ENCODE results near the gene CCNH. TPM values are rescaled to one million over a fixed set of nuclear protein-coding genes. Genes with fewer than 3 reads are reported as not detected.

The CCNH gene
- total RNA-seq, 4 donors from 2014 or later, result 48.1 to 77.4 (median 57.2) TPM

DNA sequence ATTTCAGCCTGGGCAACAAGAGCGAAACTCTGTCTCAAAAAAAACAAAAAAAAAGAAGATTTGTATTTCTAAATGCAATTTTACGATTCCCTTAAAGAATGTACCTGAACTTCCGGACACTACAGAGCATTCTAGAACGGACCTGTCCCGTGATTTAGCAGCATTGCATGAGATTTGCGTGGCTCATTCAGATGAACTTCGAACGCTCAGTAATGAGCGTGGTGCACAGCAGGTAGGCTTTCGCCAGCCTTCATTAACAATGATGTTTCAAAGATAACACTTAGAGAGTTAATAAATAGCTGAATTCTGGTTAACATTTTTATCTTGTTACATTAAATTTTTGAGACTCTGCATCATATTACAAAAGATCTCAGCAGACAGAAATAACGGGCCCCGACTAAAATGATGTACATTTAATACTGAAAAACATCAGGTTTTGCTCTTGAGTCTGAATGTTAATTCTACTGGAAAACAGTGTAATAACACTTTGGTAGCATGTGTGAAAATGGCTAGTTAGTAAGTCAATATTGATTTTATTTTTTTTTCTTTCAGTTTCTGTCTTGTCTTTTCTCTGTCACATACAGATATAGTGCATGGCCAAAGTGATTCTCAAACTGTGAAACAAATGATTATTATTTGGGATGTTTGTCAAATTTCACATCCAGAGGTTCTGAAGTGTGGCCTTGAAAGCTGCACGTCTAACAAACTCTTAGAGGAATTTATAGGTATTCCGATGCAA, 23.3 kb downstream of the CCNH start:
- in situ Hi-C loops (cut with MboI; ENCODE audit: low sequenced_read_pairs in 4 of 4) (no loop called here), intact Hi-C loops (cut with DNase I; ENCODE audit: low total_unique reads) (no loop called here)
- H3K4me3 ChIP-seq, result no peak overlapping the region
- H3K27me3 ChIP-seq, result no peaks in the 10 kb centered on the region
- no peak for DNase-seq
- no peak for ATAC-seq
- TF ChIP-seq, protein P1, sequence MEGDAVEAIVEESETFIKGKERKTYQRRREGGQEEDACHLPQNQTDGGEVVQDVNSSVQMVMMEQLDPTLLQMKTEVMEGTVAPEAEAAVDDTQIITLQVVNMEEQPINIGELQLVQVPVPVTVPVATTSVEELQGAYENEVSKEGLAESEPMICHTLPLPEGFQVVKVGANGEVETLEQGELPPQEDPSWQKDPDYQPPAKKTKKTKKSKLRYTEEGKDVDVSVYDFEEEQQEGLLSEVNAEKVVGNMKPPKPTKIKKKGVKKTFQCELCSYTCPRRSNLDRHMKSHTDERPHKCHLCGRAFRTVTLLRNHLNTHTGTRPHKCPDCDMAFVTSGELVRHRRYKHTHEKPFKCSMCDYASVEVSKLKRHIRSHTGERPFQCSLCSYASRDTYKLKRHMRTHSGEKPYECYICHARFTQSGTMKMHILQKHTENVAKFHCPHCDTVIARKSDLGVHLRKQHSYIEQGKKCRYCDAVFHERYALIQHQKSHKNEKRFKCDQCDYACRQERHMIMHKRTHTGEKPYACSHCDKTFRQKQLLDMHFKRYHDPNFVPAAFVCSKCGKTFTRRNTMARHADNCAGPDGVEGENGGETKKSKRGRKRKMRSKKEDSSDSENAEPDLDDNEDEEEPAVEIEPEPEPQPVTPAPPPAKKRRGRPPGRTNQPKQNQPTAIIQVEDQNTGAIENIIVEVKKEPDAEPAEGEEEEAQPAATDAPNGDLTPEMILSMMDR (IDR thresholded peaks at IDR 0.05 in 4 of 5, conservative IDR thresholded peaks at IDR 0.05 in 1 of 5), result no peak
- no peak for TF ChIP-seq POLR2A (IDR thresholded peaks at IDR 0.05)
- H3K9me3 ChIP-seq, result no peaks in the 10 kb centered on the region
- H3K27ac ChIP-seq, result no peak overlapping the region
- peaks cover 0 to 3% of the 10 kb centered on the region in 2 donors for H3K4me1 ChIP-seq
- H3K36me3 ChIP-seq, result peaks cover 5 to 83% of the 10 kb centered on the region in 2 donors

DNA sequence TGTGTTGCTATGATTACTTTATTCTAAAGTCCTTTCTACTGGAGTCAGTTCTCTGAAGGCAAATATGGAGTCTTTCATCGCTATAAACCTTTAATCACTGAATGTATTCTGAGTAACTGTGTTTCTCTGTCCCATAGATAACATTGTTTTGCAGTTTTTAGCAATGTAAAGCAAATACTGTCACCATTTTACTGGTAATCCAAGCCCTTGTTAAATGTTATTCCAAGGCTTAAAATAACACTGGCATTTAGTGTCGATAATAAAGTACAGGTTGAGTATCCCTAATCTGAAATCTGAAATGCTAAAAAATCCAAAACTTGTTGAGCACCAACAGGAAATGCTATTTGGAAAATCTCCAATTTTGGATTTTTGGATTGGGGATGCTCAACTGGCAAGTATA, 24.6 kb downstream of the CCNH start:
- H3K9me3 ChIP-seq, result no peaks in the 10 kb centered on the region
- H3K4me3 ChIP-seq, result no peak overlapping the region
- ATAC-seq, result no peak
- peaks cover 3 to 5% of the 10 kb centered on the region in 2 donors for H3K4me1 ChIP-seq
- intact Hi-C loops (cut with DNase I; ENCODE audit: low total_unique reads), result no loop called here
- DNase-seq, result no peak
- TF ChIP-seq, protein P1 (IDR thresholded peaks at IDR 0.05 in 4 of 5, conservative IDR thresholded peaks at IDR 0.05 in 1 of 5), result no peak
- no peak for TF ChIP-seq POLR2A (IDR thresholded peaks at IDR 0.05)
- H3K27ac ChIP-seq, result no peak overlapping the region
- in situ Hi-C loops (cut with MboI; ENCODE audit: low sequenced_read_pairs in 4 of 4), result no loop called here
- no peaks in the 10 kb centered on the region for H3K27me3 ChIP-seq
- H3K36me3 ChIP-seq, result peaks cover 5 to 70% of the 10 kb centered on the region in 2 donors

DNA sequence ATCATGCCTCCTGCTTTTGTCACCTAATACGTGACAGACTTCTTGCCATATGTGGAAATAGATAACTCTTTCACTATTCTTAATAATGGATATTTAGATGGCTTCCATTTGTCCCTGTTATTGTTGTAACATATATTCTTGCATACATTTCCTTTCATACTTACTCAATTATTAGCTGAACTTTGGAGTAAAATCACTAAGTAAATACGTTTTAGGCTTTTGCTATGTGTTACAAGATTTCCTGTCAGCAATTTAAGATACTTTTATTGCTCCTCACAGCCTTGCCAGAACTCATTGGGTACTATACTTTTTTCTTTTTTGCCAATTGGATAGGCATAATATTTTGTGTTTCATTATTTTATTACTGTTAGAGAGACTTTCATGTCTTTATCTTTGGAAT, 26.9 kb downstream of the CCNH start:
- in situ Hi-C loops (cut with MboI; ENCODE audit: low sequenced_read_pairs in 4 of 4) (no loop called here), intact Hi-C loops (cut with DNase I; ENCODE audit: low total_unique reads) (no loop called here)
- no peak for DNase-seq
- Histone ChIP-seq H3K9me3 (no peaks in the 10 kb centered on the region), H3K27ac (no peak overlapping the region), H3K27me3 (no peaks in the 10 kb centered on the region), H3K36me3 (peaks cover 0 to 64% of the 10 kb centered on the region in 2 donors), H3K4me1 (peaks cover 3 to 8% of the 10 kb centered on the region in 2 donors), H3K4me3 (no peak overlapping the region)
- no peak for ATAC-seq
- TF ChIP-seq, protein P1 (IDR thresholded peaks at IDR 0.05 in 4 of 5, conservative IDR thresholded peaks at IDR 0.05 in 1 of 5), result no peak
- no peak for TF ChIP-seq POLR2A (IDR thresholded peaks at IDR 0.05)

DNA sequence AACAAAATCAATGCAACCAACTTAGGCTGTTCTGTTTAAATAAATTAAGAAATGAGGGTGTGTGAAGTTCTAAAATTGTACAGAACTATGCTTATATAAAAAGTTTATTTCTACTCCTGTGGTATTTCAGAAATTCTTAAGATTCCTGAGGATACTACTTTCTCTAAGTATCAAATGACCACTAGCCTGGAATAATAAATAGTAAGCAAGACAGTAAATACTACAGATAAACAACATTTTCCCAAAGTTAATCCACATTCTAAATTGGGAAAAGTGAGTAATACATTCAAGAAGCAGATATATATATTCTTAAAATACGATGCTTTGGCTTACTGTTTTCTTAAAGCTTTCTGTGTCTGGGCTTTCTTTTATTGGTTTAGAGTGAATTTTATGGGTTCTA, 29.5 kb downstream of the CCNH start:
- Histone ChIP-seq H3K27me3 (no peaks in the 10 kb centered on the region), H3K9me3 (no peaks in the 10 kb centered on the region), H3K36me3 (peaks cover 0 to 60% of the 10 kb centered on the region in 2 donors), H3K27ac (no peak overlapping the region), H3K4me1 (peaks cover 0 to 8% of the 10 kb centered on the region in 2 donors), H3K4me3 (no peak overlapping the region)
- TF ChIP-seq POLR2A (IDR thresholded peaks at IDR 0.05), result no peak
- TF ChIP-seq, protein P1 (IDR thresholded peaks at IDR 0.05 in 4 of 5, conservative IDR thresholded peaks at IDR 0.05 in 1 of 5), result no peak
- ATAC-seq, result no peak
- DNase-seq, result no peak
- in situ Hi-C loops (cut with MboI; ENCODE audit: low sequenced_read_pairs in 4 of 4) (no loop called here), intact Hi-C loops (cut with DNase I; ENCODE audit: low total_unique reads) (no loop called here)

Measured in gastrocnemius medialis (tissue), 4 donors.